ENCODE results near the gene MGAT3.
"Not testable (repeated sequence)": the region's sequence is repeated elsewhere in the genome, so short reads cannot be mapped to it uniquely, and the experiment has no call there.

MGAT3 gene, protein sequence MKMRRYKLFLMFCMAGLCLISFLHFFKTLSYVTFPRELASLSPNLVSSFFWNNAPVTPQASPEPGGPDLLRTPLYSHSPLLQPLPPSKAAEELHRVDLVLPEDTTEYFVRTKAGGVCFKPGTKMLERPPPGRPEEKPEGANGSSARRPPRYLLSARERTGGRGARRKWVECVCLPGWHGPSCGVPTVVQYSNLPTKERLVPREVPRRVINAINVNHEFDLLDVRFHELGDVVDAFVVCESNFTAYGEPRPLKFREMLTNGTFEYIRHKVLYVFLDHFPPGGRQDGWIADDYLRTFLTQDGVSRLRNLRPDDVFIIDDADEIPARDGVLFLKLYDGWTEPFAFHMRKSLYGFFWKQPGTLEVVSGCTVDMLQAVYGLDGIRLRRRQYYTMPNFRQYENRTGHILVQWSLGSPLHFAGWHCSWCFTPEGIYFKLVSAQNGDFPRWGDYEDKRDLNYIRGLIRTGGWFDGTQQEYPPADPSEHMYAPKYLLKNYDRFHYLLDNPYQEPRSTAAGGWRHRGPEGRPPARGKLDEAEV

GRCh38 chr22:39456522-39457197 is at the start of gene MGAT3:
Gene MGAT3 (plus strand): TSS chr22:39457012. CDS start chr22:39487348, 30,336 bp downstream.
- DNase-seq = no peak

DNA sequence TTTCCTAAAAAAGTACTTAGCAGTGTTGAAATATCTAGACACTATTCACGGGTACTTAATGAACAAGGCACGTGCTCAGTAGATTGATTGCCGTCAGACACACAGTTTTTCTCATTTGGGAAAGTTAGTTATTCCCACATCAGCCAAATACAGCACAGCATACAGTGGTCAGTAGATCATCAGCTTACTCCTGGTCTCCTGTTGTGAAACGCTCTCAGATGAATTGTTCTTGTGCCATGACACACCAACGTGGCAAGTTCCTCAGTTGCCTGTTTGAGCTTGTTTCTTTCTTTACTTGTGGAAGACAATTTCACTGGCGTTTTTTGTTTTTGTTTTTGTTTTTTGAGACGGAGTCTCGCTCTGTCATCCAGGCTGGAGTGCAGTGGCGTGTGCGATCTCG is 48.6 kb upstream of the MGAT3 start:
- DNase-seq = no peak

GRCh38 chr22:39408807-39409206 is 48.0 kb upstream of the MGAT3 start:
- no peak for DNase-seq

DNA sequence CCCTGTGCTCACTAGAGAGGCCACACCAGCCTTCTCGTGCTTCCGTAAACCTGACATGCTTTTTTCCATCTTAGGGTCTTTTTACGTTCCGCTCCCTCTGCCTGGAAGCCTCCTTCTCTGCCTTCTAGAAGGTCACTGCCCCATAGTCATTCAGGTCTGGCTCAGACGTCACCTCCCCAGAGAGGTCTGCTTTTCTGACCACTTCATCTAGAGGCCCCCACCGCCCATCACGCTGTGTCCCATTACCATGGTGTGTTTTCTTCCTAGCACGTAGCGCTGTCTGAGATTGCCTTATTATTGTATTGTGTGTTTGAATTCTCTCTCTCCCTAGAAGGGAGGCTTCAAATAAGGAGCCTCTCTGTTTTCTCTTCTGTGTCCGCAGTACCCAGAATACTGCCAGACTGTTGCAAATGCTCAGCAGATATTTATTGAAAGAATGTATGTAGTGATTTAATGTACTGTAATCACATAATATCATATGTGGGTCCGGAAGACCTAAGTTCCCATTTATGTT is 47.2 kb upstream of the MGAT3 start:
- DNase-seq = no peak

DNA sequence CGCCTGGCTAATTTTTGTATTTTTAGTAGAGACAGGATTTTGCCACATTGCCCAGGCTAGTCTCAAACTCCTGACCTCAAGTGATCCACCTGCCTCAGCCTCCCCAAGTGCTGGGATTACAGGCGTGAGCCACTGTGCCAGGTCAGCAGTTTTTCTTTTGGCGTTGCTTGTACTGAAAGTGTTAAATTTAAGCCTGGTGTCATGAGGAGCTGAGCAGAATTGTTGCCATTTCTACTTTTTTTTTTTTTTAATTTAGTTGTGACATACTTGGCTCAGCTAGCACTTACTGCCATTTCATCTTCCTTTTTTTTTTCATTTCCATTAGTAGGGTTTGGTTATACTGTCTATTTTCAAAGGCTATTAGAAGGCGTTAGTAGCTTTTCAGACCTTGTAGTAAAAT is 46.5 kb upstream of the MGAT3 start:
- DNase-seq = no peak

DNA sequence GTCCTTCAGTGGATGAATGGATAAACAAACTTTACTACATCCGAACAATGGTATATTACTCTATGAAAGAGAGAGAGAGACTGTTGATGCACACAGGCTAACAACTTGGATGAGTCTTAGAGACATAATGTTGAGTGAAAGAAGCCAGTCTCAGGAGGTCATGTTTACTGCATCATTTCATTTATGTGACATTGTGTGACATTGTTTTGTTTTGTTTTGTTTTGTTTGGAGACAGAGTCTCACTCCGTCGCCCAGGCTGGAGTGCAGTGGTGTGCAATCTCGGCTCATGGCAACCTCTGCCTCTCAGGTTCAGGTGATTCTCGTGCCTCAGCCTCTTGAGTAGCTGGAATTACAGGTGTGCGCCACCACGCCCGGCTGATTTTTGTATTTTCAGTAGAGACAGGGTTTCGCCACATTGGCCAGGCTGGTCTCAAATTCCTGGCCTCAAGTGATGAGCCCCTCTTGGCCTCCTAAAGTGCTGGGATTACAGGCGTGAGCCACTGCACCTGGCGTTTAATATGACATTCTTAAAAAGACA is 44.9 kb upstream of the MGAT3 start:
- not testable (repeated sequence) for DNase-seq

DNA sequence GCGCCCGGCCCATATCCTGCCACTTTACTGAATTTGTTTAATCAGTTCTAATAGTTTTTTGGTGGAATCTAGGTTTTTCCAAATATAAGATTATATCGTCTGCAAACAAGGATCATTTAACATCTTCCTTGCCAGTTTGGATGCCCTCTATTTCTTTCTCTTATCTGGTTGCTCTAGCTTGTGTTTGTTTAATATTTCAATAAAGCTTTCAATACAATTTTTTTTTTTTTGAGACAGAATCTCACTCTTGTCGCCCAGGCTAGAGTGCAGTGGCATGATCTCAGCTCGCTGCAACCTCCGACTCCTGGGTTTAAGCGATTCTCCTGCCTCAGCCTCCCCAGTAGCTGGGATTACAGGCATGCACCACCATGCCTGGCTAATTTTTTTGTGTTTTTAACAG is 43.6 kb upstream of the MGAT3 start:
- not testable (repeated sequence) for DNase-seq

- no peak for DNase-seq
Measured at GRCh38 chr22:39414377-39414776, 42.4 kb upstream of the MGAT3 start.

- DNase-seq = no peak
Measured at GRCh38 chr22:39414886-39415285, 41.9 kb upstream of the MGAT3 start.

GRCh38 chr22:39415506-39415905 is 41.3 kb upstream of the MGAT3 start:
- DNase-seq = no peak

- no peak for DNase-seq
Measured at GRCh38 chr22:39416319-39416718, 40.5 kb upstream of the MGAT3 start.

GRCh38 chr22:39417641-39418040 is 39.2 kb upstream of the MGAT3 start:
- no peak for DNase-seq

GRCh38 chr22:39418696-39419095 is 38.1 kb upstream of the MGAT3 start:
- no peak for DNase-seq

GRCh38 chr22:39419096-39419495 is 37.7 kb upstream of the MGAT3 start:
- no peak for DNase-seq

GRCh38 chr22:39419911-39420310 is 36.9 kb upstream of the MGAT3 start:
- DNase-seq = no peak

GRCh38 chr22:39421691-39422090 is 35.1 kb upstream of the MGAT3 start:
- DNase-seq = no peak

GRCh38 chr22:39422101-39422500 is 34.7 kb upstream of the MGAT3 start:
- no peak for DNase-seq

DNA sequence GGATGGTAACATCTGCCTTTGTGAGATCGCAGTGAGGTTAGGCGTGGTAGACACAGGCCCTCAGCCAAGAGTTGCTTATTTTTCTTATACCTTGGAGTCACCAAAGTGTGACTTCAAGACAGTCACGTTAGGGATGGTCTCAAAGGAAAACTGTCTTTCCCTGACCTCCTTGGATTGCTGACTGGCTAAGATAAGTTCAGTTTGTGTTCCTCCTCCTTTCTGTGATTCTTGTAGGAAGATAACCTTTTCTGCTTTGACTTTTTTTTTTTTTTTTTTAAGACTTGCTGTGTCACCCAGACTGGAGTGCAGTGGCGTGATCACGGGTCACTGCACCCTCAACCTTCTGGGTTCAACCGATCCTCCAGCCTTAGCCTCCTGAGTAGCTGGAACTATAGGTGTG is 34.1 kb upstream of the MGAT3 start:
- no peak for DNase-seq

DNA sequence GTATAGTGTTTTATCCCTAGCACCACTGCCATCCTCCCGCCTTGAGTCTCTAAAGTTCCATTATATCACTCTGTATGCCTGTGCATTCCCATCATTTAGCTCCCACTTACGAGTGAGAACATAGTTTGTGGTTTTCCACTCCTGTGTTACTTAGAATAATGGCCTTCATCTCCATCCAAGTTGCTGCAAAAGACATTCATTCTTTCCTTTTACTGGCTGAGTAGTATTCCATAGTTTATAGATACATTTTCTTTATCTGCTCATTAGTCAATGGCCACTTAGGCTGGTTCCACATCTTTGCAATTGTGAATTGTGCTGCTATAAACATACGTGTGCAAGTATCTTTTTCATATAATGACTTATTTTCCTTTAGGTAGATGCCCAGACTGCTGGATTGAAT is 32.8 kb upstream of the MGAT3 start:
- no peak for DNase-seq

DNA sequence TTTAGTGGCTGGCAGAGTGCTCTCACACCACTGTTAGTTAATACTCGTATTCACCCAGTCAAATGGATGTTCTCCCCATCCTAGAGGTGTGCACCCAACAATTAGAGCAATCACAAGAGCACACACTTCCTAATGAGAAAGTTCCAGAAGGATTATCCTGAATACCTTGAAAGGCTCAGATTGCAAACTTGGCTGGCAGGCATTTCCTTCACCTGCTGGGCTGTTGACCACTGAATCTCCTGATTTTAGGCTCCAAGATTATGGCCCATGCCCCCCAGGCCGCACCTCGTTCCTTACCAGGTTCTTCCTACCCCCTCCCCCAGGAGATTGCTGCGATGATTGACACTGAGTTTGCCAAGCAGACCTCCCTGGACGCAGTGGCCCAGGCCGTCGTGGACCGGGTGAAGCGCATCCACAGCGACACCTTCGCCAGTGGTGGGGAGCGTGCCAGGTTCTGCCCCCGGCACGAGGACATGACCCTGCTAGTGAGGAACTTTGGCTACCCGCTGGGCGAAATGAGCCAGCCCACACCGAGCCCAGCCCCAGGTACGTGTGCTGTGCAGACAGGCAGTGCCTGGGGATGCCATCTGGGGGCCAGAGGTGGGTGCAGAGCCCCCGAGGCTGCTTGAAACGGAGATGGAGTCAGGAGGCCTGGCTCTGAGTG is 30.3 kb upstream of the MGAT3 start:
- DNase-seq = no peak

DNA sequence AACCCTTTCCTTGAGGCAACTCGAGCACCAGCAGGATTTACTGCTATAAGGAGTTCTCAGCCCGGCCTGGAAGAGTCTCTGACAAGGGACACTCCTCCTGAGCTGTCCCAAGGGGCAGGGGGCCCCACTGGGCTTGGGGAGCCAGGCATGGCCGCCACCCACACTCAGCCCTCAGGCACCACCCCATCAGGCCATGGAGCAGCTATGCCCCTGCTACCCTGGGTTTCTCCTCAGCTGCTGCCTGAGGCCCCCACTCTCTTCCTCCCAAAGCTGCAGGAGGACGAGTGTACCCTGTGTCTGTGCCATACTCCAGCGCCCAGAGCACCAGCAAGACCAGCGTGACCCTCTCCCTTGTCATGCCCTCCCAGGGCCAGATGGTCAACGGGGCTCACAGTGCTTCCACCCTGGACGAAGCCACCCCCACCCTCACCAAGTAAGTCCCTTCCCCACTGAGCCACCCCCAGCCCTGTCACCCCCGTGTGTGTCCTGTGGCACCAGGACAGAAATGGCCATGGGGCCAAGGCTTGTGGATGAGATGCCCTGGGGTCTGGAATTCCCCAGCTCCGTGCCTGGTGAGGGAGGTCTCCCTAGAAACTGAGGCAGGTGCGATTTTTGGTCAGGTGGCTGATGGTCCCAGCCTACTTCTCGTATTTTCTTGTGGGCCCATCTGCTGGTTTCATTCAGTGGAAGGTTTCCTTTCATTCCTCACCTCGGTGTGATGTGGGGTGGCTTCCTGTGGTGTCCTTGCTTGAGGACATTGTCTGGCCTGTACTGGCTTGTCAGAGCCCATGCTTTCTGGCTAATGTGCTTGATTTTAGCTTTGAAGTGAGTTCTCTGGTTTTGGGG is 28.8 kb upstream of the MGAT3 start:
- DNase-seq = no peak

DNA sequence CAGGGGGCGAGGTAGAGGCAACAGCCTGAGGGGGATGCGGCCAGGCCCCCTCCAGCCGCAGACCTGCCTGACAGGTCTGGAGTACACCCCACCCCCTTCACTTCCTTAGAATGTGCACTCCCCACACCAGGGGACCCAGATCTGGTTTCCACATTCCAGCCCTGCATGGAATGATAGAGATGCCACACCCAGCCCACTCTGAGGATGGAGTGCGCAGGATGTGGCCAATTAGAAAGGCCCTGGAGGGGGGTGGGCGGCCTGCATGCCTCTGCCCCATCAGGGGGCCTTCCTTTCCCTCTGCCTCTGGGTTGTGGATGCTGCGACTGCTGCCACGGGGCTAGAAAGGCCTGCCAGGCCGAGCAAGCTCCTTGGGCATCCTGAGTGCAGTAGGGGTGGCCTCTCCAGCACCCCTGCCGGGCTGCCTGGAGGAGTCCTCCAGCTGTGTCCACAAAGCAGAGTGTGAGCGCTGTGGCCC is 28.2 kb upstream of the MGAT3 start:
- DNase-seq = no peak

Data from NCI-H1048 (cell line).